ENCODE results near the gene DAPK1. TPM values are rescaled to one million over a fixed set of nuclear protein-coding genes. Genes with fewer than 3 reads are reported as not detected.

DAPK1 gene
- total RNA-seq, 1 donor from 2014 or later = 66.0 TPM

DNA sequence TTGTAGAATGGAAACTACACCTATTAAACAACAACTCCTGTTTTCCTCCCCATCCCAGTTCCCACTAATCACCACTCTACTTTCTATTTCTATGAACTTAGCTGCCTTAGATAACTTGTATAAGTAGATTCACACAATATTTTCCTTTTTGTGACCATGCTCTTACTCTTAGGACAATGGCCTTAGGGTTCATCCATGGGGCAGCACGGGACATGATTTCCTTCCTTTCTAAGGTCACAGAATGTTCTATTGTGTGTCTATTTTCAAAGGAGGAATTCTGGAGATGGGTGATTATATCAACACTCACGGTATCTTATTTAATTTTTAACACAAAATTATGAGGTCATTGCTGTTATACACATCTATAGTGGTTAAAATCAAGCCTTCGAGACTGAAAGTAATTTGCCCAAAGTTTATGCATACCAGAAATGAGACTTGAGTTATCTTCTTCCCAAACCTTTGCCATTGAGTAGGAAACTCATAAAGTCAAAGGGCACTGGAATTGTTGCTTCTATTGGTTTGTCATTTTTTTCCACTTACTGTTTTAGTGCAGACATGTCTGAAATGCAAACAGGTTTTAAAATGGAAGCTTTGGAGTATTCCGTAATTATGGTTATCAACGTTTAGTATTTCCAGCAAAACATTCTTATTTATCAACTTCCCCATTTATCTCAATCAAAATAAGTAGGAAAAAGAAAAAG lies 251.8 kb downstream of the DAPK1 start:
- DNase-seq (ENCODE audit: low spot score in 2 of 2) = no peak
- FAIRE-seq = no peak

DNA sequence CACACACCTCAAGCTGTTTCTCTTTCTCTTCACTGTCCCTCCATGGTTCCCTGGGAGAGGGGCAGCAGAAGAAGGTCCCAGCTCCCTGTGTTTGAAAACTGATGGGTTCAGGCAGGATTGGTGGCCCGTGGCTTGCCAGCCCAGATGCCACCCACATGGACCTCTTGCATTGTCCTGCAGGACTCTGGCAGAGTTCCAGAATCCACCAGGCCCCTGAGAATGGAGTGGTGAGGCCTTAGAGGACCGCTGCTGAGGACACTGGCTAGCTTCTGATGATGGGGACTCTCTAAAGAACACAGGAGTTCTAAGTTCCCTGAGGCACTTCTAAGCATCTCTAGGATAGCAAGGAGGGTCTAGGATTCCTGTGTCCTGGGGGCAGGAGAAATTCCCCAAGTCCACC lies 253.1 kb downstream of the DAPK1 start:
- no peak for FAIRE-seq
- no peak for DNase-seq (ENCODE audit: low spot score in 2 of 2)

DNA sequence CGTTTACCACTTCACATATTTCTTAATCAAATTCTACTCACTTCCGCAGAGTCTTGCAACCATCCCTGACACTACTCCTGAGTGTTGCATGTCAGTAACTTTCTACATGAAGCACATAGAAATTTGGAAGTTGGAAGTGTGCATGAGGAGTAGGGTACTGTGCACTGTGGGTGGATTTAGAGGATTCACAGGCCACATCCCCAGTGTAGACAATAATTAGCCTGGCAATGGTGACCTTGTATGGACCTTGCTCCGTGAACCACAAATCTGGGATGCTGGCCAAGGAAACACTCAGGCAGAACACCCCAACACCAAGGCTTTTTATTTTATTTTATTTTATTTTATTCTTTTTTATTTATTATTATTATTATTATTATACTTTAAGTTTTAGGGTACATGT lies 253.8 kb downstream of the DAPK1 start:
- DNase-seq (ENCODE audit: low spot score in 2 of 2) (no peak), FAIRE-seq (no peak)

DNA sequence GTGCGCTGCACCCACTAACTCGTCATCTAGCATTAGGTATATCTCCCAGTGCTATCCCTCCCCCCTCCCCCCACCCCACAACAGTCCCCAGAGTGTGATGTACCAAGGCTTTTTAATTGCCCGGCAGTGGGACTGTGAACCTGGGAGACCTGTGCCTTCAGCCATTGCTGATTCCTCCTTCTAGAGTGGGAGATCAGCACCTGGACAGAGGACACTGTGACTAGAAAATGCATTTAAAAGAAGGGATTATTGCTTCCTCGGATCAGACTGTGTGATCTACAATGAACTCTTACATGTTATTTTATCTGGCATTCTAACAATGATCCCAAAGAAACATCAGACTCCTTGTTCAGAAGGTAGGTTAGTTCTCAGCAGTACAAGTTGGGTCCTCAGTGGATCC lies 254.2 kb downstream of the DAPK1 start:
- no peak for FAIRE-seq
- no peak for DNase-seq (ENCODE audit: low spot score in 2 of 2)

DNA sequence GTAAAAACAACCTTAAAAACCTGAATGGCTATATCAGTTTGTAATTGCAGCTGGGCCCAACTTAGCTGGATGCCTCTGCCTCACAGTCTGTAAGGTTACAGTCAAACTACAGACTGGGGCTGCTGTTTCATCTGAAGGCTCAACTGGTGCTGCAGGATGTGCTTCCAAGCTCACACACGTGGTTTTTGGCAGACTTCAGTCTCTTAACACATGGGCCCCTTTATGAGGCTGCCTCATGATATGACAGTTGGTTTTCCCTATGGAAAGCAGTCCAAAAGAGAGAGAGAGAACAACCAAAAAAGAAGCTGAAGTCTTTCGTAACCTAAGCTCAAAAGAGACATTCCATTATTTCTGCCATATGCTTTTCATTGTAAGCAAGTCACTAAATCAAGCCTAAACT lies 255.6 kb downstream of the DAPK1 start:
- no peak for DNase-seq (ENCODE audit: low spot score in 2 of 2)

More for the DNA sequence above, 255.6 kb downstream of the DAPK1 start:
- no peak for FAIRE-seq

Small RNA genes within 50 kb of the gene (small RNA-seq; reads per million reads assigned to genes)
- 1.2 reads per million, percentile 71 among the genes with 10 or more reads in this experiment for gene AL161787.1

Other genes with a start within 250 kb of the DAPK1 start
- 33.0 TPM for gene CTSL, start 228.3 kb downstream of the DAPK1 start, total RNA-seq

Measured in frontal cortex (tissue), 4 donors.